Gastrocnemius medialis (tissue), 4 donors: ENCODE measurements around the gene FBLN1. TPM values are rescaled to one million over a fixed set of nuclear protein-coding genes. Genes with fewer than 3 reads are reported as not detected.

Experiments
- ATAC-seq, 2 donors: fragments of 150-250 bp; one replicate each; pipeline ENCODE4 v1.9.1; 2016
- DNase-seq, 2 donors: peaks; one replicate each; pipeline ENCODE4 v3.0.0-alpha.2; 2019
- H3K27ac ChIP-seq, 4 donors: fragments of 200-600 bp; sonication (generic); 1 replicate in 1 of 4; 2 replicates in 3 of 4; pipeline ENCODE4 v1.5.1; 2016 to 2018; ENCODE audit warnings: mild to moderate bottlenecking in 2 of 4, moderate library complexity in 1 of 4
- H3K27me3 ChIP-seq, 3 donors: fragments of 200-600 bp; sonication (generic) in 2 of 3; 1 replicate in 1 of 3; 2 replicates in 2 of 3; pipeline versions ENCODE4 v1.5.1 to v1.6.0; 2016 to 2019; ENCODE audit warnings: mild to moderate bottlenecking in 1 of 3, moderate library complexity in 1 of 3
- H3K36me3 ChIP-seq, 2 donors: fragments of 200-600 bp; sonication (generic) in 1 of 2; one replicate each; pipeline ENCODE4 v1.5.1; 2017 to 2018
- H3K4me1 ChIP-seq, 2 donors: fragments of 200-600 bp; sonication (generic) in 1 of 2; one replicate each; pipeline ENCODE4 v1.5.1; 2016 to 2017; ENCODE audit warnings: mild to moderate bottlenecking in 2 of 2
- H3K4me3 ChIP-seq, 4 donors: fragments of 200-600 bp; sonication (generic) in 3 of 4; 1 replicate in 1 of 4; 2 replicates in 3 of 4; pipeline ENCODE4 v1.5.1; 2016 to 2019; ENCODE audit warnings: mild to moderate bottlenecking in 2 of 4
- H3K9me3 ChIP-seq, 3 donors: fragments of 200-600 bp; sonication (generic) in 2 of 3; 1 replicate in 1 of 3; 2 replicates in 2 of 3; pipeline ENCODE4 v1.5.1; 2016 to 2019
- POLR2A ChIP-seq, 2 donors: fragments of 450-650 bp; IDR thresholded peaks; one replicate each; pipeline ENCODE4 v1.6.1; 2017; ENCODE audit warnings: antibody characterized with exemption in 2 of 2, mild to moderate bottlenecking in 2 of 2, moderate library complexity in 2 of 2
- in situ Hi-C, 4 donors: fragments of 200-750 bp; cut with MboI; loops; one replicate each; pipeline versions ENCODE4 v1.15.0 to v1.8.0; 2017; ENCODE audit warnings: low sequenced_read_pairs in 4 of 4
- intact Hi-C: fragments of 100-400 bp; cut with DNase I; formaldehyde crosslinking; loops from one replicate; pipeline ENCODE4 v1.15.1; 2023; ENCODE audit warnings: low total_unique reads
- total RNA-seq, 4 donors: library from RNA; depleted of rRNA; stranded (reverse); fragments of >200 nt; gene quantifications; one replicate each; pipeline versions ENCODE4 v1.1.0 to v1.2.3, GENCODE V29; 2016
- TF ChIP-seq, protein P1 (sequence below), 5 experiments: fragments of 450-650 bp in 3 of 5; fragments of 200-600 bp in 2 of 5; sonication (generic) in 2 of 5; IDR thresholded peaks in 4 of 5; conservative IDR thresholded peaks in 1 of 5; 1 replicate in 4 of 5; 2 replicates in 1 of 5; pipeline ENCODE4 v1.5.1; 2016 to 2019; ENCODE audit warnings: antibody characterized with exemption in 5 of 5, mild to moderate bottlenecking in 3 of 5, moderate library complexity in 3 of 5

The FBLN1 gene
- total RNA-seq, 4 donors from 2014 or later = 12.5 to 37.1 (median 19.2) TPM

DNA sequence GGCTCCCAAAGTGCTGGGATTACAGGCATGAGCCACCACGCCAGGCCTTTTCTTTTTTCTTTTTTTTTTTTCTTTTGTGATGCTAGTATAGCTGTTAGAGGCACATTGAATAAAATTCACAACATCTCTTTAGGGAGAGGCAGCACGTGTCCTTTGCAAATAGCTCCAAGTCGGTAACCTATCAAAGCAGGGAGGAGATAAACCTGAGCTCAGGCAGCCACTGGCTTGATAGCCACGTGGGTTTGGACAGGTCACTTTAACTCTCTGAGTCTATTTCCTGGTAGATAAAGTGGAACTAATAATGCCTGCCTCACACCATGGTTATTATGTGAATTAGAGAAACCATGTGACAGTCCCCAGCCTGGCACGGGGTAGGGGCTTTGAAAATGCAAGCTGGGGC, 125.8 kb downstream of the FBLN1 start:
- intact Hi-C loops (no loop called here), in situ Hi-C loops (loop anchor here in 1 of 4 donors (25.0 kb wide), 1 partner anchor 234 kb away; no protein-coding TSS in a partner anchor)
- peaks cover 10 to 23% (median 17%) of the 10 kb centered on the region in 3 donors for H3K27me3 ChIP-seq
- no peak for TF ChIP-seq POLR2A (IDR thresholded peaks at IDR 0.05)
- TF ChIP-seq, protein P1, sequence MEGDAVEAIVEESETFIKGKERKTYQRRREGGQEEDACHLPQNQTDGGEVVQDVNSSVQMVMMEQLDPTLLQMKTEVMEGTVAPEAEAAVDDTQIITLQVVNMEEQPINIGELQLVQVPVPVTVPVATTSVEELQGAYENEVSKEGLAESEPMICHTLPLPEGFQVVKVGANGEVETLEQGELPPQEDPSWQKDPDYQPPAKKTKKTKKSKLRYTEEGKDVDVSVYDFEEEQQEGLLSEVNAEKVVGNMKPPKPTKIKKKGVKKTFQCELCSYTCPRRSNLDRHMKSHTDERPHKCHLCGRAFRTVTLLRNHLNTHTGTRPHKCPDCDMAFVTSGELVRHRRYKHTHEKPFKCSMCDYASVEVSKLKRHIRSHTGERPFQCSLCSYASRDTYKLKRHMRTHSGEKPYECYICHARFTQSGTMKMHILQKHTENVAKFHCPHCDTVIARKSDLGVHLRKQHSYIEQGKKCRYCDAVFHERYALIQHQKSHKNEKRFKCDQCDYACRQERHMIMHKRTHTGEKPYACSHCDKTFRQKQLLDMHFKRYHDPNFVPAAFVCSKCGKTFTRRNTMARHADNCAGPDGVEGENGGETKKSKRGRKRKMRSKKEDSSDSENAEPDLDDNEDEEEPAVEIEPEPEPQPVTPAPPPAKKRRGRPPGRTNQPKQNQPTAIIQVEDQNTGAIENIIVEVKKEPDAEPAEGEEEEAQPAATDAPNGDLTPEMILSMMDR (IDR thresholded peaks at IDR 0.05 in 4 of 5, conservative IDR thresholded peaks at IDR 0.05 in 1 of 5) = no peak
- H3K36me3 ChIP-seq = no peaks in the 10 kb centered on the region
- DNase-seq = no peak
- no peaks in the 10 kb centered on the region for H3K4me1 ChIP-seq
- no peak overlapping the region for H3K27ac ChIP-seq
- no peak for ATAC-seq
- H3K4me3 ChIP-seq = no peak overlapping the region
- no peaks in the 10 kb centered on the region for H3K9me3 ChIP-seq

DNA sequence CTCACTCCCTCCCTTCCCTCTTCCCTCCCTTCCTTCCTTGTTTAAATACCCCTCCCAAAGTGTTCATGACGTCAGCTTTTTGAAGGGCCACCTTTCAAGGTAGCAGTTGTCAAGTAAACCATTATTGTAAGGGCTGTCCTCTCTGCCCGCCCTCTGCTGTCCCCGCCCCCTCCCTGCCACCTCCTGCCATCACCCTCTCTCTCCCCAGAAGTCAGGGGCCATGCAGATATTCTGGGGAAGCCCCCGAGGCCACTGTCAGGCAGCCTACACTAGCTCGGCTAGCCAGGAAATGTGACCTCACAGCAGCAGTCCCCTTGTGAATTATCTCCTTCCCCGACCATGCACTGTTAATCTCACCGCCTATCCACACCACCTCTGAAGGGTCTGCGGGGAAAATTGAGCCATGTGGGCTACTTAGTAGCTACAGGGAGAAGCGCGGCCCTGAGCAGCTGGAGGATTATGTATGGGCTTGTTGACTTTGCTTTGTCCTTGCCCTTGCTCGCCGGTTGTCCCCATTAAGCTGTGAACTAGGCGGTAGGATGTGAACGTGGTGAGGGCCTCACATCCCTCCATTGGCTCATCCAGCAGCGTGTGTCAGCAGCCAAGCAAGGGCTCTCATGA, 126.9 kb downstream of the FBLN1 start:
- ATAC-seq (no peak), DNase-seq (no peak)
- Histone ChIP-seq H3K36me3 (no peaks in the 10 kb centered on the region), H3K4me3 (no peak overlapping the region), H3K4me1 (no peaks in the 10 kb centered on the region), H3K27me3 (peaks cover 10 to 23% (median 17%) of the 10 kb centered on the region in 3 donors), H3K27ac (no peak overlapping the region), H3K9me3 (no peaks in the 10 kb centered on the region)
- intact Hi-C loops (no loop called here), in situ Hi-C loops (loop anchor here in 2 of 4 donors (10.0 to 25.0 kb wide), 2 partner anchors 55 to 233 kb away; no protein-coding TSS in a partner anchor)
- TF ChIP-seq, protein P1 (IDR thresholded peaks at IDR 0.05 in 4 of 5, conservative IDR thresholded peaks at IDR 0.05 in 1 of 5) = no peak
- no peak for TF ChIP-seq POLR2A (IDR thresholded peaks at IDR 0.05)

DNA sequence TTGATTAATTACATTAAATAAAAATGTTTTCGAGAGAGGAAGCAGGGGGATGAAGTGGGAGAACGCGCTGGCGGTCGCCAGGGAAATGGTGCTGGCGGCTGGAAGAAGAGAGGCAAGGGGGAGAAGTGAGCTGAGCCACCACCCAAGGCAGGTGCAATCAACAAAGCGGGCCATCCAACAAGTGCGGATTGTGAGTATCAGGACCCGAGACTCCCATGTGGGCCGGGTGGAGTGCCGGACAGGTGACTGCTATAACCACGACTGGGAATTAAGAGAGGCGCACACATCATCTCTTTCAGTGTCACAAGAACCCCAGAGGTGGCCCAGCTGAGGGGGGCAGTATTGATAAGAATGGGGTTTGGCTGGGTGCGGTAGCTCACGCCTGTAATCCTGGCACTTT, 127.8 kb downstream of the FBLN1 start:
- TF ChIP-seq, protein P1 (IDR thresholded peaks at IDR 0.05 in 4 of 5, conservative IDR thresholded peaks at IDR 0.05 in 1 of 5) = no peak
- TF ChIP-seq POLR2A (IDR thresholded peaks at IDR 0.05) = no peak
- Histone ChIP-seq H3K9me3 (no peaks in the 10 kb centered on the region), H3K27me3 (peaks cover 10 to 20% (median 17%) of the 10 kb centered on the region in 3 donors), H3K36me3 (no peaks in the 10 kb centered on the region), H3K27ac (no peak overlapping the region), H3K4me3 (no peak overlapping the region), H3K4me1 (no peaks in the 10 kb centered on the region)
- ATAC-seq (no peak), DNase-seq (no peak)
- intact Hi-C loops = no loop called here
- in situ Hi-C loops = loop anchor here in 2 of 4 donors (10.0 to 25.0 kb wide), 2 partner anchors 56 to 232 kb away; no protein-coding TSS in a partner anchor

DNA sequence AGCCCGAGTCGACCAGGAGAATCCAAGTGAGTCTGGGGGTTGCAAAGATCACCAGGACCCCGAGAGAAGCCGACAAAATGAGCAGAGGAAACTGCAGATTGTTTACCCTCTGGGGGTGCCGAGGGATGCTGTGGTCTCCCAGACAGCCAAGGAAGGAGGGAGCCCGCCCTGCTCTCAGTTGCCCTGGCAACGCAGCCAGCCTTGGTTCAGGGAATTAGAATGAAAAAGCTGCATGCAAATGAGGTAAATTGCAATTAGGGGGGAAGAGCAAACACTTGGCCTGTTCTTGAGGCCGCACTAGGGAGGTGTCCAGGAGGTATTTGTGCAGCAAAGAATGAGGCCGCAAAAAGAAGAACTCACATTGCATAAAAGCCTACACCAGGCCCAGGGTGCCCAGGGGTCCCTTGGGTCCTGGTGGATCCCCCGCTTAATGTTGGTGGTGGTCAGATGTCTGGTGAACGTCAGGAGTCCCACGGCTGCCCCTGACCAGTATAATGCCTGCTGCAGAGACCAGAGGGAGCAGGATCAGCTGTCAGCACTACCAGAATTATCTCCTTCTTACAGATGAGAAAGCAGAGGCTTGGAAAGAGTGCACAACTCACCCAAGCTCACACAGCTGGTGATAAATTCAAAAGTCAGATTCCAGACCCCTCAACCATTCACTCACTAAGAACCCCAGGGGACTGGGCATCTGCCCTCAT, 128.6 kb downstream of the FBLN1 start:
- TF ChIP-seq POLR2A (IDR thresholded peaks at IDR 0.05) = no peak
- TF ChIP-seq, protein P1 (IDR thresholded peaks at IDR 0.05 in 4 of 5, conservative IDR thresholded peaks at IDR 0.05 in 1 of 5) = no peak
- Histone ChIP-seq H3K4me1 (no peaks in the 10 kb centered on the region), H3K36me3 (no peaks in the 10 kb centered on the region), H3K27ac (no peak overlapping the region), H3K4me3 (no peak overlapping the region), H3K27me3 (peaks cover 10 to 20% (median 17%) of the 10 kb centered on the region in 3 donors), H3K9me3 (no peaks in the 10 kb centered on the region)
- in situ Hi-C loops = loop anchor here in 2 of 4 donors (10.0 to 25.0 kb wide), 2 partner anchors 56 to 231 kb away; no protein-coding TSS in a partner anchor
- ATAC-seq = no peak
- no peak for DNase-seq
- intact Hi-C loops = no loop called here
